ENCODE measurements around the gene HPSE.
"Not testable (repeated sequence)": the region's sequence is repeated elsewhere in the genome, so short reads cannot be mapped to it uniquely, and the experiment has no call there.

HPSE gene

GRCh38 chr4:83283181-83283580 lies 51.5 kb downstream of the HPSE start:
- no peak for DNase-seq (ENCODE audit: low read depth)

DNA sequence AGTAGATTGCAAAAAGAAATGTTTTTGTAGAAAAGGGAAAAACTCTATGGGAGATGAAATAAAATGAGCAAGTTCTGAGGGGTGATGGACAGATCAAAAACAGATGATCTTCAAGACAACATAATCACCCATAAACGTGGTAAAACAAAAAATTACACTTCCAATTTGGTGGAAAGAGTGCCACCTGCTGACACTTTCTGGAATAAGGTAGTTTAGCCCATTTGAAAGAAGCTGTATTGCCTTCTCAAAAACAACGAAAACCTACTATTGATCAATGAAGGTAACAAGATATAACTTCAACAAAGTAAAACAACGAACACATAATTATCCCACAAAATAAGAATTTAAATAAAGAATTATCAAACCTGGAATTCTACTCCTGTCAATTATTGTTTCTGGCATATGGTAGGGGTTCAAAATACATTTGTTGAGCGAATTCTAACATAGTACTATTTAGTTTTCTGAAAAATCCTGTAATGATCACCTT lies 52.6 kb downstream of the HPSE start:
- DNase-seq (ENCODE audit: low read depth): no peak

GRCh38 chr4:83281307-83281706 lies 53.3 kb downstream of the HPSE start:
- DNase-seq (ENCODE audit: low read depth): no peak

DNA sequence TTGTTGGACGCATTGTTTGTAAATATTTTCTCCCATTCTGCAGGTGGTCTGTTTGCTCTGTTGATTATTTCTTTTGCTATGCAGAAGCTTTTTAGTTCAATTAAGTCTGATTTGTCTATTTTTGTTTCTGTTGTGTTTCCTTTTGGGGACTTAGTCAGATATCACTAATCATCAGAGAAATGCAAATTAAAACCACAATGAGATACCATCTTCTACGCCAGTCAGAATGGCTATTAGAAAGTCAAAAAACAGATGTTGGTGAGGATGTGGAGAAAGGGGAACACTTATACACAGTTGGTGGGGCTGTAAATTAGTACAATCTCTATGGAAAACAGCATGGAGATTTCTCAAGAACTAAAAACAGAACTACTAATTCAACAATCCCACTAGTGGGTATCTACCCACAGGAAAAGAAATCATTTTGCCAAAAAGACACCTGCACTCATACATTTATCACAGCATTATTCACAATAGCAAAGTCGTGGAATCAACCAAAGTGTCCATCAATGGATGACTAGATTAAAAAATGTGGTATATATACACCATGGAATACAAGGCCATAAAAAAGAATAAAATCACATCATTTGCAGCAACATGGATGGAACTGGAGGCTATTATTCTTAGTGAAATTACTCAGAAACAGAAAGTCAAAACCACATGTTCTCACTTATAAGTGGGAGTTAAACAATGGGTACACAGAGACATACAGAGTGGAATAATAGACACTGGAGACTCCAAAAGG lies 58.2 kb downstream of the HPSE start:
- DNase-seq (ENCODE audit: low read depth): no peak

DNA sequence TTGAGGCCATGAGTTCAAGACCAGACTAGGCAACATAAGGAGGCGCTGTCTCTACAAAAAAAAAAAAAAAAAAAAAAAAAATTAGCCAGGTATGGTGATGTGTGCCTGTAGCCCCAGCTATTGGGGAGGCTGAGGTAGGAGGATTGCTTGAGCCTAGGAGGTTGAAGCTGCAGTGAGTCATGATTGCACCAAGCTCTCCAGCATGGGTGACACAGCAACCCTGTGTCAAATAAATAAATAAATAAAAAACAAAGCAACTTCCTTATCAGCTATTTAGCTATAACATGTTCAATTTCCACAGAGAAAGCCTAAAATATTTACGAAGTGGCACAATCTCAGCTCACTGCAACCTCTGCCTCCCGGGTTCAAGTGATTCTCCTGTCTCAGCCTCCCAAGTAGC lies 60.7 kb downstream of the HPSE start:
- not testable (repeated sequence) for DNase-seq (ENCODE audit: low read depth)

DNA sequence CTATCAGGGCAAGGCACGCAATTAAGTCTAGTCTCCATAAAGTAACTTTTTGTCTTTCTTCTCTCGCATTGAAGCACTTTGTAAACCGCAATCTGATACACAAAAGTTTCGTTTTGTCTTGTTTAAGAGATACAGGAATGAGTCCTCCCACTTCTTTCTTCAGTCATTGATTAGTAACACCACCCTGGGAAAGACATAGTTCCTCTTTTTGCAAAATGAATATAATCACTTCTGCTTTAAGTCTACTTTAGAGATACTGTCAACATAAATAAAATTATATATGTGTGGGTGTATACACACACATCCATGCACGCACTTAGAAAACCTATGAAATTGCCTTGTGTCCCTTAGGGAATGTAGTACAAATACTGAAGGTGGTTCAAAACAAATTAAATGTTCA lies 61.7 kb downstream of the HPSE start:
- no peak for DNase-seq (ENCODE audit: low read depth)

GRCh38 chr4:83269256-83269655 lies 65.4 kb downstream of the HPSE start:
- DNase-seq (ENCODE audit: low read depth): no peak

GRCh38 chr4:83268491-83268890 lies 66.2 kb downstream of the HPSE start:
- DNase-seq (ENCODE audit: low read depth): no peak

DNA sequence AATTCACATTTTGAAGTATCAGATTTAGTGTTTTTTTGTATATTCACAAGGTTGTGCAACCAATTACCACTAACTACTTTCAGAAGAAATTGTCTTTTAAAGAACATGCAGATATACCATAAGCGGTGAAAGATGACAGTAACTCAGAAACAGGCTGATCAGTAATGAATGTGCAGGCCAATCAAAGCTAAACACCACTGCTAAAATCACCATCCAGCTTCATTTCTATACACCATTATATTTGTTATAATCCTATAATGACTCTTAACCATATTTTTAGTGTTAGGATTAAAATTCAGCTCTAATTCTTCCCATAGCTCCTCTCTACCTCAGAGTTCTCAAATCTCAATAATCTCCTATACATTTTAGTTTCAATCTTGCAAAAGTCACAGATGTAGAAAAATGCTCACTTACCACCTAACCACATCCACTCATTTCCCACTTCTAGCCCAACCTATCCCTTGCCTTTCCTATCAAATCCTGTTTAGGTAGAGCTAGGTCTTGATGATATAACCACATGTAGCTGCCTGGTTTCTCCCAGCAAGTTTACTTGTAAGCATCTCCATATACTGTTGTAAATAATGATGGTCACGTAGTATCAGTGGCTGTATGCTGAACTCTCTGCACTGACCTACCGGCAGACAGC lies 66.7 kb downstream of the HPSE start:
- DNase-seq (ENCODE audit: low read depth): no peak

DNA sequence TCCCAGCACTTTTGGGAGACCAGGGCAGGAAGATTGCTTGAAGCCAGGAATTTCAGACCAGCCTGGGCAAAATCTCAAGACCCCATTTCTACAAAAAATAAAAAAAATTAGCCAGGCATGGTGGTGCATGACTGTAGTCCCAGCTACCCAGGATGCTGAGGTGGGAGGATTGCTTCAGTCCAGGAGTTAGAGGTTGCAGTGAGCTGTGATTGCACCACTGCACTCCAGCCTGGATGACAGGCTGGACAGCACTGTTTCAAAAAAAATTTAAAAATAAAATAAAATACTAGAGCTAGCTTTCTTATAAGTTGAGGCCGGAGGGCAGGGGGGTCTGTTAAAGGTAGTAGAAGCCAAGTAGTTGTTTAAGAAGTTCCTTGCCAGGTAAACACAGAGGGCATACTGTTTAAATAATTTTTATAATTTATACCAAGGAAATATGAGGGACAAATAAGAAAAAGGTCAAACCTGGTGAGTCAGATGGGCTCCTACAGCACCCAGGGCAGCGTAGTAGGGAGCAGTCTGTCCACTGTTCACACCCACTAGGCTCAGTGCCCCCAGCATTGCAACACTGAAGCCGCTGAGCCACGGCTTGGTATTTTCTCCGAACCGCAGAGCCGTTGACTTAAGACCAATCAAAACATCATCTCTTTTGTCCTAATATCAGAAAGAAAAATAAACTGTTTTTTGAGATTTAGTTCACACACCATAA lies 67.4 kb downstream of the HPSE start:
- DNase-seq (ENCODE audit: low read depth): no peak

- DNase-seq (ENCODE audit: low read depth): no peak
Observed at GRCh38 chr4:83266689-83267088, 68.0 kb downstream of the HPSE start.

DNA sequence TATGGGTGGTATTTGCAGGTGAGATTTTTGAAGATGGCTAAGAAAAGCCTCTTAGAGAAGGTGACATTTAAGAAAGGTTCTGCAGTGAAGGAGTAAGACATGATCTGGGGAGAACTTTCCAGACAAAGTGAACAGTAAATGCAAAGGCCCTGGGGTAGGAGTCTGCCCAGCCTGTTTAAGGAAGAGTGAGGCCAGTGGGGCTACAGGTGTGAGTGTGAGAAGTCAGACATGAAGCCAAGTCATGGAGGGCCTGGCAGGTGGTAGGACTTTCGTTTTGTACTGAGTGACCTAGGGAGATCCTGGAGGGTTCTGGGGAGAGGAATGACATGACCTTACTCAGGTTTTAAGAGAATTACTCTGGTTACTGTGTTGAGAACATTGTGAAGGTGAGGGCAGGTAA lies 71.5 kb downstream of the HPSE start:
- no peak for DNase-seq (ENCODE audit: low read depth)

GRCh38 chr4:83262682-83263081 lies 72.0 kb downstream of the HPSE start:
- no peak for DNase-seq (ENCODE audit: low read depth)

GRCh38 chr4:83261307-83261706 lies 73.3 kb downstream of the HPSE start:
- DNase-seq (ENCODE audit: low read depth): no peak

- DNase-seq (ENCODE audit: low read depth): no peak
Observed at GRCh38 chr4:83259586-83259985, 75.1 kb downstream of the HPSE start.

DNA sequence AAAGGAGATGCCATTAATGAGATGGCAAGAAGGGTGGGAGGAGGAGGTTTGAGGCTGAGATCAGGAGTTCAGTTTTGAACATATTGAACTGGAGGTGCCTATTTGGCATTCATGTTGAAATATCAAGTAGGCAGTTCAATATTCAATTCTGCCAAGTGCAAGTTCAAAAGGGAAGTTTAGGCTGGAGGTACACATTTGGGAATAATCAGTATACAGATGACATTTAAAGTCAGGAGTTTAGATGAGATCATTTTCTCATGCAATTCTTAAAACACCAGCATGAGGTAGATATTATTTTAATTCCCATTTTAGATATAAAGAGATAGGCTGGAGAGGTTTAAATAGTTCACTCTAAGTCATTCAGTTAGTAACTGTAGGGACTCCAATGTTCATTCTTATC lies 76.2 kb downstream of the HPSE start:
- no peak for DNase-seq (ENCODE audit: low read depth)

GRCh38 chr4:83257811-83258210 lies 76.8 kb downstream of the HPSE start:
- DNase-seq (ENCODE audit: low read depth): no peak

GRCh38 chr4:83255584-83255983 lies 79.1 kb downstream of the HPSE start:
- DNase-seq (ENCODE audit: low read depth): no peak

GRCh38 chr4:83252782-83253405 lies 81.8 kb downstream of the HPSE start:
- DNase-seq (ENCODE audit: low read depth): peak; percentile 29

- no peak for DNase-seq (ENCODE audit: low read depth)
Observed at GRCh38 chr4:83251447-83251830, 83.2 kb downstream of the HPSE start.

- no peak for DNase-seq (ENCODE audit: low read depth)
Observed at GRCh38 chr4:83250687-83251446, 83.8 kb downstream of the HPSE start.

- no peak for DNase-seq (ENCODE audit: low read depth)
Observed at GRCh38 chr4:83248486-83248885, 86.2 kb downstream of the HPSE start.
